Subcutaneous abdominal adipose tissue (tissue), 5 donors: ENCODE data around the gene TRMT44.
"Not testable (repeated sequence)": the region's sequence is repeated elsewhere in the genome, so short reads cannot be mapped to it uniquely, and the experiment has no call there.

Experiments used
- H3K27ac ChIP-seq: one replicate; pipeline ENCODE4 v1.7.0; 2013; ENCODE audit warnings: low read depth, mild to moderate bottlenecking, inconsistent platforms, low read length, moderate library complexity
- H3K27me3 ChIP-seq, 5 donors: one replicate each; pipeline ENCODE4 v1.7.0; 2013; ENCODE audit warnings: low read length in 5 of 5, inconsistent platforms in 1 of 5; ENCODE audit not compliant: control insufficient read depth in 5 of 5, insufficient read depth in 4 of 5
- H3K36me3 ChIP-seq, 5 donors: one replicate each; pipeline ENCODE4 v1.7.0; 2013; ENCODE audit warnings: low read length in 5 of 5; ENCODE audit not compliant: control insufficient read depth in 5 of 5, insufficient read depth in 5 of 5
- H3K4me1 ChIP-seq, 5 donors: one replicate each; pipeline ENCODE4 v1.7.0; 2013; ENCODE audit warnings: low read length in 5 of 5, mild to moderate bottlenecking in 3 of 5, moderate library complexity in 1 of 5; ENCODE audit not compliant: control insufficient read depth in 5 of 5, insufficient read depth in 5 of 5
- H3K4me3 ChIP-seq, 5 donors: one replicate each; pipeline ENCODE4 v1.7.0; 2013; ENCODE audit warnings: low read length in 5 of 5, low read depth in 1 of 5
- H3K9ac ChIP-seq, 5 donors: one replicate each; pipeline ENCODE4 v1.7.0; 2013; ENCODE audit warnings: low read length in 5 of 5, mild to moderate bottlenecking in 4 of 5, moderate library complexity in 3 of 5
- H3K9me3 ChIP-seq, 5 donors: one replicate each; pipeline ENCODE4 v1.7.0; 2013; ENCODE audit warnings: low read length in 5 of 5; ENCODE audit not compliant: control insufficient read depth in 5 of 5
- donor health status: healthy.
- donor health status: healthy.
- donor health status: healthy.
- donor health status: healthy.
- donor health status: healthy.

TRMT44 gene

GRCh38 chr4:8417071-8417614 is 23.4 kb upstream of the TRMT44 start:
- Histone ChIP-seq H3K4me3 (no peak overlapping the region), H3K36me3 (peaks cover 4 to 48% (median 25%) of the 10 kb centered on the region in 5 donors), H3K9ac (peak overlapping the region in 1 of 5 donors; percentile 24), H3K27me3 (no peaks in the 10 kb centered on the region), H3K9me3 (no peaks in the 10 kb centered on the region), H3K4me1 (peaks cover 0 to 5% (median 0%) of the 10 kb centered on the region in 5 donors), H3K27ac (no peak overlapping the region)

- H3K27me3 ChIP-seq = no peaks in the 10 kb centered on the region
- no peak overlapping the region for H3K9ac ChIP-seq
- H3K27ac ChIP-seq = no peak overlapping the region
- H3K4me1 ChIP-seq = peaks cover 0 to 5% (median 0%) of the 10 kb centered on the region in 5 donors
- no peak overlapping the region for H3K4me3 ChIP-seq
- no peaks in the 10 kb centered on the region for H3K9me3 ChIP-seq
- peaks cover 4 to 33% (median 13%) of the 10 kb centered on the region in 5 donors for H3K36me3 ChIP-seq
These were observed 21.1 kb upstream of the TRMT44 start for GRCh38 chr4:8419222-8420041.

GRCh38 chr4:8420151-8420550 is 20.4 kb upstream of the TRMT44 start:
- not testable (repeated sequence) for H3K27ac ChIP-seq, H3K9me3 ChIP-seq, H3K4me1 ChIP-seq

GRCh38 chr4:8422327-8422726 is 18.2 kb upstream of the TRMT44 start:
- Histone ChIP-seq H3K9me3 (no peaks in the 10 kb centered on the region), H3K4me1 (peaks cover 0 to 12% (median 7%) of the 10 kb centered on the region in 5 donors), H3K4me3 (no peak overlapping the region), H3K27me3 (no peaks in the 10 kb centered on the region), H3K27ac (no peak overlapping the region), H3K9ac (no peak overlapping the region), H3K36me3 (peaks cover 0 to 5% (median 0%) of the 10 kb centered on the region in 5 donors)

More at GRCh38 chr4:8420151-8420550, 20.4 kb upstream of the TRMT44 start:
- peaks cover 0 to 25% (median 6%) of the 10 kb centered on the region in 5 donors for H3K36me3 ChIP-seq
- H3K9ac ChIP-seq, H3K27me3 ChIP-seq, H3K4me3 ChIP-seq: not testable (repeated sequence)

- Histone ChIP-seq H3K4me1 (peaks cover 3 to 17% (median 12%) of the 10 kb centered on the region in 5 donors), H3K36me3 (peaks cover 0 to 5% (median 0%) of the 10 kb centered on the region in 5 donors), H3K4me3 (no peak overlapping the region), H3K27ac (no peak overlapping the region), H3K9ac (no peak overlapping the region), H3K27me3 (no peaks in the 10 kb centered on the region), H3K9me3 (no peaks in the 10 kb centered on the region)
These were observed 17.8 kb upstream of the TRMT44 start for GRCh38 chr4:8422786-8423185.

- peak overlapping the region; percentile 75 to 94 (median 85) for H3K4me3 ChIP-seq
- peaks cover 0 to 5% (median 0%) of the 10 kb centered on the region in 5 donors for H3K36me3 ChIP-seq
- H3K27ac ChIP-seq = no peak overlapping the region
- H3K27me3 ChIP-seq = no peaks in the 10 kb centered on the region
- peaks cover 6 to 21% (median 20%) of the 10 kb centered on the region in 5 donors for H3K4me1 ChIP-seq
- H3K9me3 ChIP-seq = no peaks in the 10 kb centered on the region
- H3K9ac ChIP-seq = peak overlapping the region in 2 of 5 donors; percentile 71 to 90
These were observed 13.3 kb upstream of the TRMT44 start for GRCh38 chr4:8427262-8427661.

GRCh38 chr4:8427761-8428287 is 12.8 kb upstream of the TRMT44 start:
- no peaks in the 10 kb centered on the region for H3K27me3 ChIP-seq
- peak overlapping the region; percentile 75 to 94 (median 85) for H3K4me3 ChIP-seq
- no peaks in the 10 kb centered on the region for H3K9me3 ChIP-seq
- peak overlapping the region; percentile 70 for H3K27ac ChIP-seq
- peak overlapping the region; percentile 26 to 90 (median 67) for H3K9ac ChIP-seq
- peaks cover 0 to 5% (median 0%) of the 10 kb centered on the region in 5 donors for H3K36me3 ChIP-seq
- peaks cover 6 to 21% (median 20%) of the 10 kb centered on the region in 5 donors for H3K4me1 ChIP-seq

GRCh38 chr4:8428288-8429097 is 12.1 kb upstream of the TRMT44 start:
- Histone ChIP-seq H3K27me3 (no peaks in the 10 kb centered on the region), H3K9me3 (no peaks in the 10 kb centered on the region), H3K4me3 (peak overlapping the region; percentile 61 to 89 (median 78)), H3K27ac (peak overlapping the region; percentile 70), H3K36me3 (peaks cover 0 to 5% (median 0%) of the 10 kb centered on the region in 5 donors), H3K9ac (peak overlapping the region in 4 of 5 donors; percentile 36 to 90 (median 69)), H3K4me1 (peaks cover 6 to 21% (median 20%) of the 10 kb centered on the region in 5 donors)

GRCh38 chr4:8431553-8431952 is 9.0 kb upstream of the TRMT44 start:
- H3K4me1 ChIP-seq = peaks cover 6 to 31% (median 26%) of the 10 kb centered on the region in 5 donors
- no peaks in the 10 kb centered on the region for H3K27me3 ChIP-seq
- H3K9ac ChIP-seq = no peak overlapping the region

More at GRCh38 chr4:8431553-8431952, 9.0 kb upstream of the TRMT44 start:
- no peaks in the 10 kb centered on the region for H3K36me3 ChIP-seq
- H3K4me3 ChIP-seq = no peak overlapping the region
- H3K27ac ChIP-seq = no peak overlapping the region
- no peaks in the 10 kb centered on the region for H3K9me3 ChIP-seq
